OCI-LY1 (cell line): ENCODE results near the gene ZNF74.

Source experiments
- H2AFZ ChIP-seq: fragments of 200-600 bp; sonication (generic), shearing (Covaris generic); 2 replicates; pipeline ENCODE4 v1.6.0; 2014; ENCODE audit warnings: antibody characterized with exemption, mild to moderate bottlenecking, low read length
- H3F3A ChIP-seq: fragments of 200-600 bp; sonication (generic), shearing (Covaris generic); 2 replicates; pipeline ENCODE4 v1.6.0; 2014; ENCODE audit warnings: mild to moderate bottlenecking, antibody characterized with exemption, low read length, moderate library complexity; ENCODE audit not compliant: insufficient read depth
- H3K27ac ChIP-seq: fragments of 200-600 bp; sonication (generic); 2 replicates; pipeline ENCODE4 v1.5.1; 2014; ENCODE audit warnings: low read length, mixed run types, mild to moderate bottlenecking, low read depth; ENCODE audit not compliant: poor library complexity, severe bottlenecking
- H3K27me3 ChIP-seq: fragments of 200-600 bp; sonication (generic); 2 replicates; pipeline ENCODE4 v1.6.0; 2014; ENCODE audit warnings: antibody characterized with exemption, mild to moderate bottlenecking, low read length, moderate library complexity; ENCODE audit not compliant: insufficient read depth
- H3K36me3 ChIP-seq: fragments of 200-600 bp; sonication (generic); 2 replicates; pipeline ENCODE4 v1.6.1; 2014; ENCODE audit warnings: mild to moderate bottlenecking, antibody characterized with exemption, low read length, moderate library complexity, mixed read lengths; ENCODE audit not compliant: insufficient read depth
- H3K4me1 ChIP-seq: fragments of 200-600 bp; sonication (generic); 2 replicates; pipeline ENCODE4 v1.5.1; 2014; ENCODE audit warnings: mild to moderate bottlenecking, low read length, moderate library complexity; ENCODE audit not compliant: insufficient read depth, severe bottlenecking
- H3K4me2 ChIP-seq: fragments of 200-600 bp; sonication (generic), shearing (Covaris generic); 2 replicates; pipeline ENCODE4 v1.6.1; 2014; ENCODE audit warnings: low read length
- H3K4me3 ChIP-seq: fragments of 200-600 bp; sonication (generic); 2 replicates; pipeline ENCODE4 v1.5.1; 2014; ENCODE audit warnings: low read length, low read depth, mild to moderate bottlenecking, mixed read lengths; ENCODE audit not compliant: poor library complexity, severe bottlenecking
- H3K79me2 ChIP-seq: fragments of 200-600 bp; shearing (Covaris generic); 2 replicates; pipeline ENCODE4 v1.6.1; 2016; ENCODE audit warnings: mixed run types, low read length, mixed read lengths; ENCODE audit not compliant: insufficient read depth
- H3K9ac ChIP-seq: fragments of 200-600 bp; sonication (generic), shearing (Covaris generic); 2 replicates; pipeline ENCODE4 v1.6.1; 2014; ENCODE audit warnings: mild to moderate bottlenecking, low read length, mixed read lengths
- H3K9me2 ChIP-seq: fragments of 200-600 bp; sonication (generic), shearing (Covaris generic); 2 replicates; pipeline ENCODE4 v1.6.1; 2014; ENCODE audit warnings: low read depth, mild to moderate bottlenecking, low read length, mixed read lengths
- H3K9me3 ChIP-seq: fragments of 200-600 bp; shearing (Covaris generic); 2 replicates; pipeline ENCODE4 v1.6.1; 2014; ENCODE audit warnings: low read length, mixed read lengths
- H4K20me1 ChIP-seq: fragments of 200-600 bp; sonication (generic), shearing (Covaris generic); 2 replicates; pipeline ENCODE4 v1.6.0; 2016; ENCODE audit warnings: mild to moderate bottlenecking, low read length; ENCODE audit not compliant: insufficient read depth
- EZH2 ChIP-seq: fragments of 200-600 bp; sonication (generic), shearing (Covaris generic); IDR thresholded peaks from 2 replicates; pipeline ENCODE4 v1.8.0; 2017; ENCODE audit warnings: borderline replicate concordance, mixed run types, mild to moderate bottlenecking, antibody characterized with exemption, low read length, moderate library complexity, mixed read lengths
- TF ChIP-seq, protein P1 (sequence below): fragments of 200-600 bp; sonication (generic), shearing (Covaris generic); IDR thresholded peaks from 2 replicates; pipeline ENCODE4 v1.5.1; 2017; ENCODE audit warnings: mild to moderate bottlenecking, antibody characterized with exemption, low read length, moderate library complexity, mixed read lengths

The ZNF74 gene

DNA sequence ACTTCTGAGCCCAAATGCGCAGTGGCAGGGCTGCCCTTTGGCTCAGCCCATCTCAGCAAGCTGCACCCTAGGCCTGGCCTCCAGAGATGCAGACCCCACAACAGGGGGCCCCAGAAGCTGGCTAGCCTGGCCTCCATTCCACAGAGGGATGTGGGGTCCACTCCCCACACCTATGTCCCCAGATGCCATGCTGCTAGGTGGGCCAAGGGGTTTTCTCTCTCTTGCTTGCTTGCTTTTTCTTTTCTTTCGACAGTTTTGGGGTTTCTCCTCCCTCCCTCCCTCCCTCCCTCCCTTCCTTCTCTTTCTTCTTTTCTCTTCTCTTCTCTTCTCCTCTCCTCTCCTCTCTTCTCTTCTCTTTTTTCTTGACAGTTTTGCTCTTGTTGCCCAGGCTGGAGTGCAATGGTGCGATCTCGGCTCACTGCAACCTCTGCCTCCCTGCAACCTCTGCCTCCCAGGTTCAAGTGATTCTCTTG is 34.0 kb downstream of the ZNF74 start:
- Histone ChIP-seq H3K79me2 (no peaks in the 10 kb centered on the region), H3K27me3 (0 out of 2 replicates have a peak, but pooled peaks cover 2% of the 10 kb centered on the region), H3K9me2 (no peaks in the 10 kb centered on the region), H3K4me2 (no peak overlapping the region), H3K4me1 (peaks cover 3% of the 10 kb centered on the region), H3K9ac (no peak overlapping the region), H3K27ac (no peak overlapping the region), H3K36me3 (no peaks in the 10 kb centered on the region), H4K20me1 (no peaks in the 10 kb centered on the region), H3K9me3 (no peaks in the 10 kb centered on the region), H2AFZ (no peak overlapping the region), H3K4me3 (no peak overlapping the region), H3F3A (no peaks in the 10 kb centered on the region)
- no peak for TF ChIP-seq EZH2
- TF ChIP-seq, protein P1, sequence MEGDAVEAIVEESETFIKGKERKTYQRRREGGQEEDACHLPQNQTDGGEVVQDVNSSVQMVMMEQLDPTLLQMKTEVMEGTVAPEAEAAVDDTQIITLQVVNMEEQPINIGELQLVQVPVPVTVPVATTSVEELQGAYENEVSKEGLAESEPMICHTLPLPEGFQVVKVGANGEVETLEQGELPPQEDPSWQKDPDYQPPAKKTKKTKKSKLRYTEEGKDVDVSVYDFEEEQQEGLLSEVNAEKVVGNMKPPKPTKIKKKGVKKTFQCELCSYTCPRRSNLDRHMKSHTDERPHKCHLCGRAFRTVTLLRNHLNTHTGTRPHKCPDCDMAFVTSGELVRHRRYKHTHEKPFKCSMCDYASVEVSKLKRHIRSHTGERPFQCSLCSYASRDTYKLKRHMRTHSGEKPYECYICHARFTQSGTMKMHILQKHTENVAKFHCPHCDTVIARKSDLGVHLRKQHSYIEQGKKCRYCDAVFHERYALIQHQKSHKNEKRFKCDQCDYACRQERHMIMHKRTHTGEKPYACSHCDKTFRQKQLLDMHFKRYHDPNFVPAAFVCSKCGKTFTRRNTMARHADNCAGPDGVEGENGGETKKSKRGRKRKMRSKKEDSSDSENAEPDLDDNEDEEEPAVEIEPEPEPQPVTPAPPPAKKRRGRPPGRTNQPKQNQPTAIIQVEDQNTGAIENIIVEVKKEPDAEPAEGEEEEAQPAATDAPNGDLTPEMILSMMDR, result no peak

DNA sequence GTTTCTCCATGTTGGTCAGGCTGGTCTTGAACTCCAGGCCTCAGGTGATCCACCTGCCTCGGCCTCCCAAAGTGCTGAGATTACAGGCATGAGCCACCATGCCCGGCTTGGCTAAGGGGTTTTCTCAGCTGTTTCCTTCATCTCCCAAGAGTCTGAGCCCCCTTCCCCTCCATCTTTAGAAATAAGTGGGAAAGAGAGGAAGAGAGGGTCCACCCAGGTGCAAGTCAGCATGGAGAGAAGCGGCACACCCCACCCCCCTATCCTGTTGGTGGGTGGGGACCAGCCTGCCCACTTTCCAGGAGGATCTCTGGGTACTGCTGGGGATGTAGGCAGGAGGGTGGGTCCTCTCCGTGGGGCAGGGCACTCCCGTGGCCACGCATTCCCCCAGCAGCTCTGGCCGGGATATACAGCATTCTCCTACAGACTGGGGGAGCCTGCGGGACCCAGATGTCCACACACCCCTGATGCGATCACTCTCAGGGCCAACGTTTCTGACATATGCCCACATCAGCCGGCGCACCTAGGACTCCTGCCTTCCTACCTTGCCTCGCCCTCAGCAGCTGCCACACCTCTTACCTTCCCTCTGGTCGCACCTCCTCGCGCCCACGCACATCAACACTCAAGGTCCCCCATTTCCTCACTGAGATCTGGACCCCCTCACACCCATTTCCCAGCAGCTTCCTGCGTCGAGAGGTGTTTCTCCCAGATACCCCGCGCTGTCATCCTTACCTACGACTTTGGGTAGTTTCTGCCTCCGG is 34.7 kb downstream of the ZNF74 start:
- TF ChIP-seq EZH2, result no peak
- TF ChIP-seq, protein P1, result no peak
- Histone ChIP-seq H3K4me3 (peak overlapping the region; percentile 61), H3K9me3 (no peaks in the 10 kb centered on the region), H4K20me1 (no peaks in the 10 kb centered on the region), H3K27me3 (no peaks in the 10 kb centered on the region), H3K9ac (no peak overlapping the region), H3K27ac (no peak overlapping the region), H3K4me1 (peaks cover 3% of the 10 kb centered on the region), H3K4me2 (peak overlapping the region; percentile 70), H2AFZ (no peak overlapping the region), H3K79me2 (no peaks in the 10 kb centered on the region), H3F3A (no peaks in the 10 kb centered on the region), H3K9me2 (no peaks in the 10 kb centered on the region), H3K36me3 (no peaks in the 10 kb centered on the region)

DNA sequence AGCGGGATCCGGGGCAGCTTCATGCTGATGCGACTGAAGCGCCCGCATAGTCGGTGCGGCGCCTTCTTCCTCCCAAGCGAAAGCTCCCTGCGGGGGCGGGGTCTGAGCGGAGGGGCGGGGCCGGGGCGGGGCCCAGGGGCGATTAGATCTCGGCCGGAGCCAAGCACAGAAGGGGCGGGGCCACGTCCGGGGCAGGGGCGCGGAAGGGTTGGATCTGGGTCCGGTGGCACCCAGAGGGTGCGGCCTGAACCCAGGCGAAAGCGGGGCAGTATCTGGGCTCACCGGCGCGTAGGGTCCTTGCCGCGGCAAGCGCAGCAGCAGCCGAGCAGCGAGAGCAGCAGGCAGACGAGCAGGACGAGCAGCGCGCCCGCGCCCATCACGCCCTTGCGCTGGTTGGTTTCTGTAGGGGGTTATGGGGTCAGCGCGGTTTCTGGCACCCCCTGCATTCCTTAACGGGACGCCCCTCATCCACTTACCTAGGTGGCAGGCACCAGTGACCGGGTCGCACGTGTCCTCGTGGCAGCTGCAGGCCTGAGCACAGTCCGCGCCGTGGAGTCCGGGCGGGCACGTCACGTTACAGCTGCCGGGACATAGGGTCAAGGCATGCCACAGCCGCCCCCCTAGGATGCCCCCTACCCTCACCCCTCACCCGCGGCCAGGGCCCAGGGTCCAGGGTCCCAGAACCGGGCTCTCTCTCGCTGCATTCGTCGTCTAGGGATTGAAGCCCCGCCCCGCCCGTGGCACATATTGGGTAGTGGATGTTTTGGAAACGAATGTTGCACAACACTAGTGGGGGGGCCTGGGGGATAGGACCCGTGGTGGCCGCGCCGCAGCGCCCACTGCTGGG is 35.5 kb downstream of the ZNF74 start:
- Histone ChIP-seq H3K4me2 (peak overlapping the region; percentile 70), H3K36me3 (no peaks in the 10 kb centered on the region), H3K9ac (no peak overlapping the region; the same call in 1 of the 2 replicates), H3K9me2 (no peaks in the 10 kb centered on the region), H3K27me3 (no peaks in the 10 kb centered on the region), H3F3A (no peaks in the 10 kb centered on the region), H3K4me3 (peak overlapping the region; percentile 61), H3K79me2 (no peaks in the 10 kb centered on the region), H2AFZ (no peak overlapping the region), H3K9me3 (no peaks in the 10 kb centered on the region), H3K27ac (no peak overlapping the region), H4K20me1 (no peaks in the 10 kb centered on the region), H3K4me1 (peaks cover 3% of the 10 kb centered on the region)
- no peak for TF ChIP-seq EZH2
- TF ChIP-seq, protein P1, result no peak
